SK-N-MC (cell line): ENCODE data around the gene ERF.

Experiments used
- EZH2 ChIP-seq: fragments of 200-600 bp; sonication (generic); IDR thresholded peaks from one replicate; pipeline ENCODE4 v1.6.1; 2017; ENCODE audit warnings: antibody characterized with exemption
- FOXP2 ChIP-seq: optimal IDR thresholded peaks from 2 replicates; pipeline ENCODE3; 2011; ENCODE audit warnings: mild to moderate bottlenecking, moderate library complexity; ENCODE audit not compliant: insufficient read depth; ENCODE audit errors: extremely low read length, control extremely low read depth
- POLR2AphosphoS5 ChIP-seq: IDR thresholded peaks from 2 replicates; pipeline ENCODE4 v1.6.1; 2012; ENCODE audit warnings: mild to moderate bottlenecking, low read depth, low read length, borderline replicate concordance

- TF ChIP-seq EZH2 (no peak), POLR2AphosphoS5 (peak; percentile 35; the same call in 1 of the 2 replicates), FOXP2 (no peak)
These were observed 4.0 kb downstream of the ERF start for GRCh38 chr19:42250666-42251531.
